HEK293 (cell line): Measurements from ENCODE around the gene RGS9.

Experiments used
- IKZF3 ChIP-seq: fragments of 450-650 bp; IDR thresholded peaks from 2 replicates; pipeline ENCODE4 v1.5.0; 2018; ENCODE audit warnings: missing biosample characterization, mild to moderate bottlenecking, missing genetic modification characterization, moderate library complexity
- KLF1 ChIP-seq: fragments of 450-650 bp; formaldehyde crosslinking; IDR thresholded peaks from 2 replicates; pipeline ENCODE4 v1.5.1; 2016; ENCODE audit warnings: missing biosample characterization, missing genetic modification characterization
- KLF16 ChIP-seq: fragments of 450-650 bp; formaldehyde crosslinking; IDR thresholded peaks from 2 replicates; pipeline ENCODE4 v1.5.1; 2017; ENCODE audit warnings: missing biosample characterization, missing genetic modification characterization
- MYNN ChIP-seq: fragments of 450-650 bp; formaldehyde crosslinking; IDR thresholded peaks from 2 replicates; pipeline ENCODE4 v1.5.1; 2016; ENCODE audit warnings: missing biosample characterization, missing genetic modification characterization, borderline replicate concordance
- MZF1 ChIP-seq: fragments of 450-650 bp; formaldehyde crosslinking; IDR thresholded peaks from 2 replicates; pipeline ENCODE4 v1.5.1; 2017; ENCODE audit warnings: missing biosample characterization, missing genetic modification characterization, borderline replicate concordance
- SALL2 ChIP-seq: fragments of 450-650 bp; formaldehyde crosslinking; IDR thresholded peaks from 2 replicates; pipeline ENCODE4 v1.5.0; 2017; ENCODE audit warnings: missing biosample characterization, mild to moderate bottlenecking, missing genetic modification characterization, borderline replicate concordance
- SP2 ChIP-seq: fragments of 450-650 bp; formaldehyde crosslinking; IDR thresholded peaks from 2 replicates; pipeline ENCODE4 v1.5.1; 2016; ENCODE audit warnings: missing biosample characterization, missing genetic modification characterization
- SP3 ChIP-seq: fragments of 450-650 bp; formaldehyde crosslinking; IDR thresholded peaks from 2 replicates; pipeline ENCODE4 v1.5.1; 2016; ENCODE audit warnings: missing biosample characterization, missing genetic modification characterization
- ZBTB48 ChIP-seq: fragments of 450-650 bp; formaldehyde crosslinking; IDR thresholded peaks from 2 replicates; pipeline ENCODE4 v1.5.1; 2016; ENCODE audit warnings: missing biosample characterization, missing genetic modification characterization
- ZFP3 ChIP-seq: fragments of 450-650 bp; formaldehyde crosslinking; IDR thresholded peaks from 2 replicates; pipeline ENCODE4 v1.5.1; 2016; ENCODE audit warnings: low read depth, missing biosample characterization, missing genetic modification characterization
- ZNF146 ChIP-seq: fragments of 450-650 bp; formaldehyde crosslinking; IDR thresholded peaks from 2 replicates; pipeline ENCODE4 v1.5.1; 2016; ENCODE audit warnings: missing biosample characterization, missing genetic modification characterization
- ZNF155 ChIP-seq: fragments of 450-650 bp; formaldehyde crosslinking; IDR thresholded peaks from 2 replicates; pipeline ENCODE4 v1.5.1; 2016; ENCODE audit warnings: missing biosample characterization, missing genetic modification characterization
- ZNF221 ChIP-seq: fragments of 450-650 bp; formaldehyde crosslinking; IDR thresholded peaks from 2 replicates; pipeline ENCODE4 v1.5.1; 2017; ENCODE audit warnings: missing biosample characterization, missing genetic modification characterization, borderline replicate concordance
- ZNF24 ChIP-seq: fragments of 450-650 bp; formaldehyde crosslinking; IDR thresholded peaks from 2 replicates; pipeline ENCODE4 v1.5.1; 2016; ENCODE audit warnings: missing biosample characterization, missing genetic modification characterization
- ZNF335 ChIP-seq: fragments of 450-650 bp; formaldehyde crosslinking; conservative IDR thresholded peaks from 2 replicates; pipeline ENCODE4 v1.5.1; 2016; ENCODE audit warnings: missing biosample characterization, missing genetic modification characterization
- ZNF366 ChIP-seq: fragments of 450-650 bp; formaldehyde crosslinking; conservative IDR thresholded peaks from 2 replicates; pipeline ENCODE4 v1.5.1; 2016; ENCODE audit warnings: missing biosample characterization, missing genetic modification characterization
- ZNF404 ChIP-seq: fragments of 450-650 bp; formaldehyde crosslinking; IDR thresholded peaks from 2 replicates; pipeline ENCODE4 v1.5.1; 2017; ENCODE audit warnings: missing biosample characterization, missing genetic modification characterization
- ZNF416 ChIP-seq: fragments of 450-650 bp; formaldehyde crosslinking; IDR thresholded peaks from 2 replicates; pipeline ENCODE4 v1.5.1; 2016; ENCODE audit warnings: missing biosample characterization, missing genetic modification characterization
- ZNF423 ChIP-seq: fragments of 450-650 bp; formaldehyde crosslinking; IDR thresholded peaks from 2 replicates; pipeline ENCODE4 v1.5.1; 2016; ENCODE audit warnings: missing biosample characterization, missing genetic modification characterization
- ZNF530 ChIP-seq: fragments of 450-650 bp; formaldehyde crosslinking; IDR thresholded peaks from 2 replicates; pipeline ENCODE4 v1.5.1; 2016; ENCODE audit warnings: low read depth, missing biosample characterization, missing genetic modification characterization
- ZNF600 ChIP-seq: fragments of 450-650 bp; formaldehyde crosslinking; IDR thresholded peaks from 2 replicates; pipeline ENCODE4 v1.5.1; 2016; ENCODE audit warnings: missing biosample characterization, missing genetic modification characterization
- ZNF654 ChIP-seq: fragments of 450-650 bp; formaldehyde crosslinking; IDR thresholded peaks from 2 replicates; pipeline ENCODE4 v1.5.1; 2016; ENCODE audit warnings: low read depth, missing biosample characterization, missing genetic modification characterization
- ZNF701 ChIP-seq: fragments of 450-650 bp; formaldehyde crosslinking; IDR thresholded peaks from 2 replicates; pipeline ENCODE4 v1.5.1; 2016; ENCODE audit warnings: missing biosample characterization, missing genetic modification characterization
- ZNF768 ChIP-seq: fragments of 450-650 bp; formaldehyde crosslinking; IDR thresholded peaks from 2 replicates; pipeline ENCODE4 v1.5.1; 2018; ENCODE audit warnings: missing biosample characterization, mild to moderate bottlenecking, missing genetic modification characterization
- ZNF791 ChIP-seq: fragments of 450-650 bp; formaldehyde crosslinking; IDR thresholded peaks from 2 replicates; pipeline ENCODE4 v1.5.1; 2016; ENCODE audit warnings: missing biosample characterization, missing genetic modification characterization
- ZSCAN30 ChIP-seq: fragments of 450-650 bp; IDR thresholded peaks from 2 replicates; pipeline ENCODE4 v1.5.1; 2018; ENCODE audit warnings: missing biosample characterization, mild to moderate bottlenecking, missing genetic modification characterization, moderate library complexity
- TF ChIP-seq, protein P1 (sequence below): fragments of 450-650 bp; IDR thresholded peaks from 2 replicates; pipeline ENCODE4 v1.5.1; 2018; ENCODE audit warnings: missing biosample characterization, missing genetic modification characterization
- TF ChIP-seq, protein P2 (sequence below): fragments of 450-650 bp; formaldehyde crosslinking; IDR thresholded peaks from 2 replicates; pipeline ENCODE4 v1.5.1; 2016; ENCODE audit warnings: missing biosample characterization, missing genetic modification characterization
- TF ChIP-seq, protein P3 (sequence below): fragments of 450-650 bp; formaldehyde crosslinking; IDR thresholded peaks from 2 replicates; pipeline ENCODE4 v1.5.1; 2016; ENCODE audit warnings: missing biosample characterization, missing genetic modification characterization
- TF ChIP-seq, protein P4 (sequence below): fragments of 450-650 bp; formaldehyde crosslinking; IDR thresholded peaks from 2 replicates; pipeline ENCODE4 v1.5.1; 2017; ENCODE audit warnings: missing biosample characterization, missing genetic modification characterization
- TF ChIP-seq, protein P5 (sequence below): fragments of 450-650 bp; formaldehyde crosslinking; IDR thresholded peaks from 2 replicates; pipeline ENCODE4 v1.5.1; 2016; ENCODE audit warnings: missing biosample characterization, missing genetic modification characterization

Gene RGS9

DNA sequence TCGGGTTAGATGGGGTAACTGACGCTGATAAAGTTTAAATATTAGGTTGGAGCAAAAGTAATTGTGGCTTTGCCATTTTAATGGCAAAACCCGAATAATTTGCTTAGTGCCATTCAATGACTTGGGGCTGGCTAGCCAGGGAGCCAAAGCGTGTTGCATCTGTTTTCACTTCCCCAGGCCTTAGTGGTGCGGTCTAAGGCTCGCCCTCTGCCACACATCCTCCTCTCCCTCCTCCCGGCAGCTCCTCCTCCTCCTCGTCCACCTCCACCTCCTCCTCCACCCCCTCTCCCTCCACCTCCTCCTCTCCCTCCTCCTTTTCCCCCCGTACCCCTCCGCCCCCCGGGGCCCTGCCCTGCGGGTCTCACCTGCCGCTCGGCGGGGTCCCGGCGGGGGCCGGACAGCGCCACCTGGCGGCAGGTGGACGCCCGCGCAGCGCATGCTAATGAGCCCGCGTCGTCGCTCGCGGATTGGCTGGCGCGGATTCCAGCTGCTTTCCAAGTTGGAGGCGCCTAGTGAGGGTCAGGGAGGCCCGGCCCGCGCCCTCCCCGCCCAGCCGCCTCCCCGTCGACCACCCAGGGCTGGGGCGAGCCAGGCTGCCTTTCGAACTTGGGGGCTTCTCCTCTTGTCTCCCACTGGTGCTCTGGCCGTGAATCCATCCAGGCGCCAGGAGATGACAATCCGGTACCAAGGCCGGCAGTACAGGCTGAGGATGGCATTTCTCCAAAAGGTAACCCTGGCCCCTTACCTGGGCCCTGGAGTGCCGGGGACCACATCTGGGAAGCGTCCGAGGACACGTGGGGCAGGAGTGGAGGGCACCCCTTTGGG lies 36.6 kb upstream of the RGS9 start (continued):
- TF ChIP-seq, protein P1, sequence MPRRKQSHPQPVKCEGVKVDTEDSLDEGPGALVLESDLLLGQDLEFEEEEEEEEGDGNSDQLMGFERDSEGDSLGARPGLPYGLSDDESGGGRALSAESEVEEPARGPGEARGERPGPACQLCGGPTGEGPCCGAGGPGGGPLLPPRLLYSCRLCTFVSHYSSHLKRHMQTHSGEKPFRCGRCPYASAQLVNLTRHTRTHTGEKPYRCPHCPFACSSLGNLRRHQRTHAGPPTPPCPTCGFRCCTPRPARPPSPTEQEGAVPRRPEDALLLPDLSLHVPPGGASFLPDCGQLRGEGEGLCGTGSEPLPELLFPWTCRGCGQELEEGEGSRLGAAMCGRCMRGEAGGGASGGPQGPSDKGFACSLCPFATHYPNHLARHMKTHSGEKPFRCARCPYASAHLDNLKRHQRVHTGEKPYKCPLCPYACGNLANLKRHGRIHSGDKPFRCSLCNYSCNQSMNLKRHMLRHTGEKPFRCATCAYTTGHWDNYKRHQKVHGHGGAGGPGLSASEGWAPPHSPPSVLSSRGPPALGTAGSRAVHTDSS (tag by site-specific recombination): peak; percentile 39
- TF ChIP-seq, protein P2, sequence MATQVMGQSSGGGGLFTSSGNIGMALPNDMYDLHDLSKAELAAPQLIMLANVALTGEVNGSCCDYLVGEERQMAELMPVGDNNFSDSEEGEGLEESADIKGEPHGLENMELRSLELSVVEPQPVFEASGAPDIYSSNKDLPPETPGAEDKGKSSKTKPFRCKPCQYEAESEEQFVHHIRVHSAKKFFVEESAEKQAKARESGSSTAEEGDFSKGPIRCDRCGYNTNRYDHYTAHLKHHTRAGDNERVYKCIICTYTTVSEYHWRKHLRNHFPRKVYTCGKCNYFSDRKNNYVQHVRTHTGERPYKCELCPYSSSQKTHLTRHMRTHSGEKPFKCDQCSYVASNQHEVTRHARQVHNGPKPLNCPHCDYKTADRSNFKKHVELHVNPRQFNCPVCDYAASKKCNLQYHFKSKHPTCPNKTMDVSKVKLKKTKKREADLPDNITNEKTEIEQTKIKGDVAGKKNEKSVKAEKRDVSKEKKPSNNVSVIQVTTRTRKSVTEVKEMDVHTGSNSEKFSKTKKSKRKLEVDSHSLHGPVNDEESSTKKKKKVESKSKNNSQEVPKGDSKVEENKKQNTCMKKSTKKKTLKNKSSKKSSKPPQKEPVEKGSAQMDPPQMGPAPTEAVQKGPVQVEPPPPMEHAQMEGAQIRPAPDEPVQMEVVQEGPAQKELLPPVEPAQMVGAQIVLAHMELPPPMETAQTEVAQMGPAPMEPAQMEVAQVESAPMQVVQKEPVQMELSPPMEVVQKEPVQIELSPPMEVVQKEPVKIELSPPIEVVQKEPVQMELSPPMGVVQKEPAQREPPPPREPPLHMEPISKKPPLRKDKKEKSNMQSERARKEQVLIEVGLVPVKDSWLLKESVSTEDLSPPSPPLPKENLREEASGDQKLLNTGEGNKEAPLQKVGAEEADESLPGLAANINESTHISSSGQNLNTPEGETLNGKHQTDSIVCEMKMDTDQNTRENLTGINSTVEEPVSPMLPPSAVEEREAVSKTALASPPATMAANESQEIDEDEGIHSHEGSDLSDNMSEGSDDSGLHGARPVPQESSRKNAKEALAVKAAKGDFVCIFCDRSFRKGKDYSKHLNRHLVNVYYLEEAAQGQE (tag by site-specific recombination): peak; percentile 47; the same call in 1 of the 2 replicates
- TF ChIP-seq ZNF155: no peak
- no peak; the same call in 1 of the 2 replicates for TF ChIP-seq ZNF221 (tag by site-specific recombination)
- TF ChIP-seq MZF1: no peak
- peak; percentile 87 for TF ChIP-seq KLF16 (tag by site-specific recombination)
- peak; percentile 91 for TF ChIP-seq ZBTB48 (tag by site-specific recombination)
- peak; percentile 71 for TF ChIP-seq ZNF335
- peak; percentile 81 for TF ChIP-seq ZSCAN30 (tag by site-specific recombination)
- peak; percentile 72 for TF ChIP-seq IKZF3
- peak; percentile 97 for TF ChIP-seq SP3 (tag by site-specific recombination)
- TF ChIP-seq ZNF24 (tag by site-specific recombination): peak; percentile 64; the same call in 1 of the 2 replicates
- TF ChIP-seq SP2: peak; percentile 80
- TF ChIP-seq ZNF654 (tag by site-specific recombination): peak; percentile 30
- TF ChIP-seq ZNF146 (tag by site-specific recombination): peak; percentile 59
- TF ChIP-seq KLF1 (tag by site-specific recombination): peak; percentile 66
- TF ChIP-seq ZNF530: no peak
- peak; percentile 24; the same call in 1 of the 2 replicates for TF ChIP-seq ZNF791 (tag by site-specific recombination)
- 0 out of 2 replicates have a peak, but pooled peaks have one; percentile 34 for TF ChIP-seq ZNF701 (tag by site-specific recombination)
- TF ChIP-seq, protein P3, sequence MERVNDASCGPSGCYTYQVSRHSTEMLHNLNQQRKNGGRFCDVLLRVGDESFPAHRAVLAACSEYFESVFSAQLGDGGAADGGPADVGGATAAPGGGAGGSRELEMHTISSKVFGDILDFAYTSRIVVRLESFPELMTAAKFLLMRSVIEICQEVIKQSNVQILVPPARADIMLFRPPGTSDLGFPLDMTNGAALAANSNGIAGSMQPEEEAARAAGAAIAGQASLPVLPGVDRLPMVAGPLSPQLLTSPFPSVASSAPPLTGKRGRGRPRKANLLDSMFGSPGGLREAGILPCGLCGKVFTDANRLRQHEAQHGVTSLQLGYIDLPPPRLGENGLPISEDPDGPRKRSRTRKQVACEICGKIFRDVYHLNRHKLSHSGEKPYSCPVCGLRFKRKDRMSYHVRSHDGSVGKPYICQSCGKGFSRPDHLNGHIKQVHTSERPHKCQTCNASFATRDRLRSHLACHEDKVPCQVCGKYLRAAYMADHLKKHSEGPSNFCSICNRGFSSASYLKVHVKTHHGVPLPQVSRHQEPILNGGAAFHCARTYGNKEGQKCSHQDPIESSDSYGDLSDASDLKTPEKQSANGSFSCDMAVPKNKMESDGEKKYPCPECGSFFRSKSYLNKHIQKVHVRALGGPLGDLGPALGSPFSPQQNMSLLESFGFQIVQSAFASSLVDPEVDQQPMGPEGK (tag by site-specific recombination): peak; percentile 99
- TF ChIP-seq ZNF366 (tag by site-specific recombination): peak; percentile 81
- TF ChIP-seq ZNF416 (tag by site-specific recombination): no peak
- TF ChIP-seq MYNN: 0 out of 2 replicates have a peak, but pooled peaks have one; percentile 45
- TF ChIP-seq ZFP3 (tag by site-specific recombination): no peak
- TF ChIP-seq ZNF404 (tag by site-specific recombination): no peak
- TF ChIP-seq, protein P4, sequence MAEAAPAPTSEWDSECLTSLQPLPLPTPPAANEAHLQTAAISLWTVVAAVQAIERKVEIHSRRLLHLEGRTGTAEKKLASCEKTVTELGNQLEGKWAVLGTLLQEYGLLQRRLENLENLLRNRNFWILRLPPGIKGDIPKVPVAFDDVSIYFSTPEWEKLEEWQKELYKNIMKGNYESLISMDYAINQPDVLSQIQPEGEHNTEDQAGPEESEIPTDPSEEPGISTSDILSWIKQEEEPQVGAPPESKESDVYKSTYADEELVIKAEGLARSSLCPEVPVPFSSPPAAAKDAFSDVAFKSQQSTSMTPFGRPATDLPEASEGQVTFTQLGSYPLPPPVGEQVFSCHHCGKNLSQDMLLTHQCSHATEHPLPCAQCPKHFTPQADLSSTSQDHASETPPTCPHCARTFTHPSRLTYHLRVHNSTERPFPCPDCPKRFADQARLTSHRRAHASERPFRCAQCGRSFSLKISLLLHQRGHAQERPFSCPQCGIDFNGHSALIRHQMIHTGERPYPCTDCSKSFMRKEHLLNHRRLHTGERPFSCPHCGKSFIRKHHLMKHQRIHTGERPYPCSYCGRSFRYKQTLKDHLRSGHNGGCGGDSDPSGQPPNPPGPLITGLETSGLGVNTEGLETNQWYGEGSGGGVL (tag by site-specific recombination): peak; percentile 100
- TF ChIP-seq SALL2 (tag by site-specific recombination): no peak
- TF ChIP-seq ZNF600: peak; percentile 81
- TF ChIP-seq ZNF768 (tag by site-specific recombination): no peak
- peak; percentile 97 for TF ChIP-seq ZNF423 (tag by site-specific recombination)
- TF ChIP-seq, protein P5, sequence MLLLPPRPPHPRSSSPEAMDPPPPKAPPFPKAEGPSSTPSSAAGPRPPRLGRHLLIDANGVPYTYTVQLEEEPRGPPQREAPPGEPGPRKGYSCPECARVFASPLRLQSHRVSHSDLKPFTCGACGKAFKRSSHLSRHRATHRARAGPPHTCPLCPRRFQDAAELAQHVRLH (tag by site-specific recombination): 0 out of 2 replicates have a peak, but pooled peaks have one; percentile 48
